ENCODE data around the gene ERBB4.

GRCh38 chr2:212021947-212022346 is 516.7 kb downstream of the ERBB4 start:
- TF ChIP-seq, protein P1, sequence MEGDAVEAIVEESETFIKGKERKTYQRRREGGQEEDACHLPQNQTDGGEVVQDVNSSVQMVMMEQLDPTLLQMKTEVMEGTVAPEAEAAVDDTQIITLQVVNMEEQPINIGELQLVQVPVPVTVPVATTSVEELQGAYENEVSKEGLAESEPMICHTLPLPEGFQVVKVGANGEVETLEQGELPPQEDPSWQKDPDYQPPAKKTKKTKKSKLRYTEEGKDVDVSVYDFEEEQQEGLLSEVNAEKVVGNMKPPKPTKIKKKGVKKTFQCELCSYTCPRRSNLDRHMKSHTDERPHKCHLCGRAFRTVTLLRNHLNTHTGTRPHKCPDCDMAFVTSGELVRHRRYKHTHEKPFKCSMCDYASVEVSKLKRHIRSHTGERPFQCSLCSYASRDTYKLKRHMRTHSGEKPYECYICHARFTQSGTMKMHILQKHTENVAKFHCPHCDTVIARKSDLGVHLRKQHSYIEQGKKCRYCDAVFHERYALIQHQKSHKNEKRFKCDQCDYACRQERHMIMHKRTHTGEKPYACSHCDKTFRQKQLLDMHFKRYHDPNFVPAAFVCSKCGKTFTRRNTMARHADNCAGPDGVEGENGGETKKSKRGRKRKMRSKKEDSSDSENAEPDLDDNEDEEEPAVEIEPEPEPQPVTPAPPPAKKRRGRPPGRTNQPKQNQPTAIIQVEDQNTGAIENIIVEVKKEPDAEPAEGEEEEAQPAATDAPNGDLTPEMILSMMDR (IDR thresholded peaks at IDR 0.05), result no peak
- TF ChIP-seq POLR2A (IDR thresholded peaks at IDR 0.05), result no peak

Measured in breast epithelium (tissue), 3 donors.